Uterus (tissue), 4 donors: ENCODE data around the gene TECTB. TPM values are rescaled to one million over a fixed set of nuclear protein-coding genes. Genes with fewer than 3 reads are reported as not detected.

Source experiments
- DNase-seq, 2 donors: peaks; one replicate each; pipeline ENCODE4 v3.0.0-alpha.2; 2019 to 2020
- H3K27ac ChIP-seq, 2 donors: fragments of 200-600 bp; sonication (generic); 1 replicate in 1 of 2; 2 replicates in 1 of 2; pipeline ENCODE4 v1.5.1; 2016 to 2018
- H3K27me3 ChIP-seq, 2 donors: fragments of 200-600 bp; sonication (generic); one replicate each; pipeline ENCODE4 v1.5.1; 2018 to 2019; ENCODE audit warnings: control low read depth in 1 of 2
- H3K36me3 ChIP-seq, 2 donors: fragments of 200-600 bp; sonication (generic); one replicate each; pipeline ENCODE4 v1.5.1; 2019; ENCODE audit warnings: control low read depth in 1 of 2
- H3K4me1 ChIP-seq, 2 donors: fragments of 200-600 bp; sonication (generic); one replicate each; pipeline ENCODE4 v1.5.1; 2018 to 2019; ENCODE audit warnings: control low read depth in 1 of 2
- H3K4me3 ChIP-seq, 2 donors: fragments of 200-600 bp; sonication (generic); 1 replicate in 1 of 2; 2 replicates in 1 of 2; pipeline ENCODE4 v1.5.1; 2018 to 2019; ENCODE audit warnings: mild to moderate bottlenecking in 1 of 2
- H3K9me3 ChIP-seq, 2 donors: fragments of 200-600 bp; sonication (generic); one replicate each; pipeline ENCODE4 v1.5.1; 2019; ENCODE audit warnings: control low read depth in 1 of 2
- CTCF ChIP-seq, 4 experiments: fragments of 200-600 bp in 2 of 4; fragments of 450-650 bp in 2 of 4; sonication (generic) in 2 of 4; IDR thresholded peaks; one replicate each; pipeline ENCODE4 v1.5.1; 2016 to 2019; ENCODE audit warnings: antibody characterized with exemption in 4 of 4, mild to moderate bottlenecking in 2 of 4, moderate library complexity in 1 of 4
- POLR2A ChIP-seq, 2 donors: fragments of 450-650 bp; IDR thresholded peaks; one replicate each; pipeline ENCODE4 v1.6.1; 2016; ENCODE audit warnings: antibody characterized with exemption in 2 of 2, mild to moderate bottlenecking in 1 of 2, moderate library complexity in 1 of 2
- intact Hi-C: fragments of 100-400 bp; cut with DNase I; formaldehyde crosslinking; loops from one replicate; pipeline ENCODE4 v1.15.1; 2023; ENCODE audit warnings: low total_unique reads
- total RNA-seq, 4 donors: library from RNA; depleted of rRNA in 3 of 4; stranded (reverse); fragments of >200 nt in 3 of 4; gene quantifications; one replicate each; pipeline versions ENCODE4 v1.1.0 to v1.2.4, GENCODE V29; 2014 to 2023
- donor health status: DM: yes; HTN: yes; CAD: no.

Gene TECTB
- total RNA-seq, 4 donors from 2014 or later = not detected

- no peak for DNase-seq
- H3K9me3 ChIP-seq = no peaks in the 10 kb centered on the region
- no peaks in the 10 kb centered on the region for H3K36me3 ChIP-seq
- H3K27ac ChIP-seq = no peak overlapping the region
- no peak overlapping the region for H3K4me3 ChIP-seq
- no peaks in the 10 kb centered on the region for H3K4me1 ChIP-seq
- H3K27me3 ChIP-seq = no peaks in the 10 kb centered on the region
- no peak for TF ChIP-seq POLR2A (IDR thresholded peaks at IDR 0.05)
- no peak for TF ChIP-seq CTCF (IDR thresholded peaks at IDR 0.05)
- intact Hi-C loops = no loop called here
Measured at GRCh38 chr10:112307358-112308124, 24.3 kb downstream of the TECTB start.

- H3K9me3 ChIP-seq = no peaks in the 10 kb centered on the region
- TF ChIP-seq CTCF (IDR thresholded peaks at IDR 0.05) (no peak), POLR2A (IDR thresholded peaks at IDR 0.05) (no peak)
- no peaks in the 10 kb centered on the region for H3K36me3 ChIP-seq
- intact Hi-C loops = no loop called here
- DNase-seq = no peak
- no peaks in the 10 kb centered on the region for H3K27me3 ChIP-seq
- no peak overlapping the region for H3K4me3 ChIP-seq
- no peaks in the 10 kb centered on the region for H3K4me1 ChIP-seq
- H3K27ac ChIP-seq = no peak overlapping the region
Measured at GRCh38 chr10:112308125-112308502, 24.9 kb downstream of the TECTB start.

GRCh38 chr10:112311481-112311880 lies 28.3 kb downstream of the TECTB start:
- intact Hi-C loops = no loop called here
- TF ChIP-seq POLR2A (IDR thresholded peaks at IDR 0.05) (no peak), CTCF (IDR thresholded peaks at IDR 0.05) (no peak)
- H3K27ac ChIP-seq = no peak overlapping the region
- H3K4me1 ChIP-seq = no peaks in the 10 kb centered on the region
- no peaks in the 10 kb centered on the region for H3K27me3 ChIP-seq
- DNase-seq = no peak
- H3K9me3 ChIP-seq = no peaks in the 10 kb centered on the region
- H3K4me3 ChIP-seq = no peak overlapping the region
- H3K36me3 ChIP-seq = no peaks in the 10 kb centered on the region

GRCh38 chr10:112313234-112313633 lies 30.0 kb downstream of the TECTB start:
- Histone ChIP-seq H3K27me3 (no peaks in the 10 kb centered on the region), H3K4me1 (no peaks in the 10 kb centered on the region), H3K36me3 (no peaks in the 10 kb centered on the region), H3K27ac (no peak overlapping the region), H3K4me3 (no peak overlapping the region), H3K9me3 (no peaks in the 10 kb centered on the region)
- TF ChIP-seq POLR2A (IDR thresholded peaks at IDR 0.05) (no peak), CTCF (IDR thresholded peaks at IDR 0.05) (no peak)
- DNase-seq = no peak
- intact Hi-C loops = no loop called here

- Histone ChIP-seq H3K27ac (no peak overlapping the region), H3K36me3 (no peaks in the 10 kb centered on the region), H3K4me1 (no peaks in the 10 kb centered on the region), H3K27me3 (no peaks in the 10 kb centered on the region), H3K4me3 (no peak overlapping the region), H3K9me3 (no peaks in the 10 kb centered on the region)
- intact Hi-C loops = no loop called here
- DNase-seq = no peak
- no peak for TF ChIP-seq CTCF (IDR thresholded peaks at IDR 0.05)
- TF ChIP-seq POLR2A (IDR thresholded peaks at IDR 0.05) = no peak
Measured at GRCh38 chr10:112313911-112314310, 30.7 kb downstream of the TECTB start.
